GM20000 (cell line): Measurements from ENCODE around the gene CRY1.

Source experiments
- DNase-seq: peaks from one replicate; pipeline ENCODE4 v3.0.0; 2012; ENCODE audit warnings: low spot score
- CTCF ChIP-seq: IDR thresholded peaks from 2 replicates; pipeline ENCODE4 v1.5.1; 2012; ENCODE audit warnings: mild to moderate bottlenecking, control low read depth; ENCODE audit errors: extremely low read depth, missing control alignments

Gene CRY1

GRCh38 chr12:107107381-107107780 is 14.0 kb upstream of the CRY1 start:
- TF ChIP-seq CTCF, result no peak
- no peak for DNase-seq

- no peak for TF ChIP-seq CTCF
- no peak for DNase-seq
Observed at GRCh38 chr12:107106241-107107025, 13.1 kb upstream of the CRY1 start.

GRCh38 chr12:107105410-107105703 is 12.0 kb upstream of the CRY1 start:
- no peak for TF ChIP-seq CTCF
- DNase-seq, result no peak

- no peak for DNase-seq
- TF ChIP-seq CTCF, result no peak
Observed at GRCh38 chr12:107103516-107103915, 10.2 kb upstream of the CRY1 start.

GRCh38 chr12:107103097-107103496 is 9.7 kb upstream of the CRY1 start:
- TF ChIP-seq CTCF, result no peak
- DNase-seq, result no peak

GRCh38 chr12:107102294-107102693 is 8.9 kb upstream of the CRY1 start:
- TF ChIP-seq CTCF, result no peak
- DNase-seq, result no peak

- no peak for DNase-seq
Observed at GRCh38 chr12:107101651-107102050, 8.3 kb upstream of the CRY1 start.

More at GRCh38 chr12:107101651-107102050, 8.3 kb upstream of the CRY1 start:
- no peak for TF ChIP-seq CTCF
